ENCODE results near the gene PDE7B. TPM values are rescaled to one million over a fixed set of nuclear protein-coding genes. Genes with fewer than 3 reads are reported as not detected.

Gene PDE7B
- total RNA-seq, 3 donors from 2014 or later (not counting 1 experiment from before 2014, with no cell fraction given), result 0.14 to 0.18 TPM; not detected in 1

DNA sequence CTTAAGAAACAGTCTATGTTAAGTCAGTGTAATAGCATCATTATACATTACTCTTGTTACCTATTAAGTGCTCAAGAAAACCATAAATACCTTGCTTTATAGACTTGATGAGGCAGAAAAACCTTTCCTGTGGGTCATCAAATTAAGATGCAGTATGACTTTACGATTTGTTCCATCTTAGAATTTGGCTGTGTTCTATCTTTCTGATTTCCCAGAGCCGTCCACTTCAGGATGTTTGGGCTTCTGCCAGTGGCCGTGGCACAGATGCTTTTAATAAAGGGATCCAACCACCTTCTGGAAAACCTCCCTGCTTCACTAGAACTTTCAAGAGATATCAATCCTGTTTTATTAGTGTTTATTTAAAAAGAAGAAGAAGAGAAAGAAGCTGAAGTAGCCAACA, 71.2 kb downstream of the PDE7B start:
- Mint-ChIP-seq H3K4me1 (no peaks in the 10 kb centered on the region), H3K4me3 (no peak overlapping the region), H3K27me3 (ENCODE audit: low read depth in 2 of 2) (peaks cover 4 to 36% of the 10 kb centered on the region in 2 donors), H3K27ac (no peak overlapping the region), H3K36me3 (no peaks in the 10 kb centered on the region), H3K9me3 (no peaks in the 10 kb centered on the region)
- H3K4me1 ChIP-seq (ENCODE audit: control insufficient read depth, insufficient read depth, low read length), result no peaks in the 10 kb centered on the region
- ATAC-seq (no peak), DNase-seq (no peak)
- no peaks in the 10 kb centered on the region for H3K36me3 ChIP-seq (ENCODE audit: control insufficient read depth, insufficient read depth, low read length)
- no peak overlapping the region for H3K4me3 ChIP-seq (ENCODE audit: low read length)
- WGBS (ENCODE audit: insufficient coverage), result 94% methylated on average over 2 of the region's 3 CpGs
- H3K27me3 ChIP-seq (ENCODE audit: control insufficient read depth, insufficient read depth, low read length), result peaks cover 2% of the 10 kb centered on the region
- H3K9me3 ChIP-seq (ENCODE audit: control insufficient read depth, insufficient read depth, low read length), result no peaks in the 10 kb centered on the region
- TF ChIP-seq, protein P1, sequence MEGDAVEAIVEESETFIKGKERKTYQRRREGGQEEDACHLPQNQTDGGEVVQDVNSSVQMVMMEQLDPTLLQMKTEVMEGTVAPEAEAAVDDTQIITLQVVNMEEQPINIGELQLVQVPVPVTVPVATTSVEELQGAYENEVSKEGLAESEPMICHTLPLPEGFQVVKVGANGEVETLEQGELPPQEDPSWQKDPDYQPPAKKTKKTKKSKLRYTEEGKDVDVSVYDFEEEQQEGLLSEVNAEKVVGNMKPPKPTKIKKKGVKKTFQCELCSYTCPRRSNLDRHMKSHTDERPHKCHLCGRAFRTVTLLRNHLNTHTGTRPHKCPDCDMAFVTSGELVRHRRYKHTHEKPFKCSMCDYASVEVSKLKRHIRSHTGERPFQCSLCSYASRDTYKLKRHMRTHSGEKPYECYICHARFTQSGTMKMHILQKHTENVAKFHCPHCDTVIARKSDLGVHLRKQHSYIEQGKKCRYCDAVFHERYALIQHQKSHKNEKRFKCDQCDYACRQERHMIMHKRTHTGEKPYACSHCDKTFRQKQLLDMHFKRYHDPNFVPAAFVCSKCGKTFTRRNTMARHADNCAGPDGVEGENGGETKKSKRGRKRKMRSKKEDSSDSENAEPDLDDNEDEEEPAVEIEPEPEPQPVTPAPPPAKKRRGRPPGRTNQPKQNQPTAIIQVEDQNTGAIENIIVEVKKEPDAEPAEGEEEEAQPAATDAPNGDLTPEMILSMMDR (IDR thresholded peaks at IDR 0.05), result no peak
- intact Hi-C loops (cut with micrococcal nuclease), result no loop called here
- no peak overlapping the region for H3K27ac ChIP-seq (ENCODE audit: low read length)

DNA sequence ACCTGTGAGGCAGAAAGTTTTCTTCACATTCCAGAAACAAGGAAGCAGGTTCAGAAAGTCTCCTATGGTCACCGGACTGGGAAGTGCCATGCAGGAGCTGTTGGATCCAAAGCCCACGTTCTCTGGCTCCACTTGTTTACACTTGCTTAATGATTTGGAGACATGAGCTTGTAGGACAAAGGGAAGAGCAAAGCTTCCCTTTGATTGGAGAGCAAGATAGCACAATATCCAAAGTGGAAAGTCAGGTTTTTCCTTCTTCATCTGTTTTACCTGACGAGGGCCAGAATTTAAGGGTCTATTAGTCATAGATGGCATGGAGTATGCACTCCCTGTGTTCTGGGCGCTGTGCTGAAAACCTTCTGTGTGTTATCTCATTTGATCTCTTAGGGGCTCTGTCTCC, 81.2 kb downstream of the PDE7B start:
- Histone ChIP-seq H3K9me3 (ENCODE audit: control insufficient read depth, insufficient read depth, low read length) (no peaks in the 10 kb centered on the region), H3K36me3 (ENCODE audit: control insufficient read depth, insufficient read depth, low read length) (no peaks in the 10 kb centered on the region), H3K27ac (ENCODE audit: low read length) (no peak overlapping the region), H3K4me1 (ENCODE audit: control insufficient read depth, insufficient read depth, low read length) (no peaks in the 10 kb centered on the region), H3K4me3 (ENCODE audit: low read length) (no peak overlapping the region), H3K27me3 (ENCODE audit: control insufficient read depth, insufficient read depth, low read length) (no peaks in the 10 kb centered on the region)
- TF ChIP-seq, protein P1 (IDR thresholded peaks at IDR 0.05), result no peak
- Mint-ChIP-seq H3K27ac (no peak overlapping the region), H3K36me3 (no peaks in the 10 kb centered on the region), H3K9me3 (no peaks in the 10 kb centered on the region), H3K4me1 (no peaks in the 10 kb centered on the region), H3K4me3 (no peak overlapping the region), H3K27me3 (ENCODE audit: low read depth in 2 of 2) (peaks cover 0 to 3% of the 10 kb centered on the region in 2 donors)
- intact Hi-C loops (cut with micrococcal nuclease), result no loop called here
- ATAC-seq (no peak), DNase-seq (no peak)
- WGBS (ENCODE audit: insufficient coverage), result 88% methylated on average over 4 of the region's 4 CpGs

GRCh38 chr6:135935941-135936601, 84.6 kb downstream of the PDE7B start:
- TF ChIP-seq, protein P1 (IDR thresholded peaks at IDR 0.05), result no peak
- Histone ChIP-seq H3K9me3 (ENCODE audit: control insufficient read depth, insufficient read depth, low read length) (no peaks in the 10 kb centered on the region), H3K4me3 (ENCODE audit: low read length) (no peak overlapping the region), H3K27ac (ENCODE audit: low read length) (no peak overlapping the region), H3K4me1 (ENCODE audit: control insufficient read depth, insufficient read depth, low read length) (no peaks in the 10 kb centered on the region), H3K36me3 (ENCODE audit: control insufficient read depth, insufficient read depth, low read length) (no peaks in the 10 kb centered on the region), H3K27me3 (ENCODE audit: control insufficient read depth, insufficient read depth, low read length) (no peaks in the 10 kb centered on the region)
- Mint-ChIP-seq H3K27ac (no peak overlapping the region), H3K36me3 (no peaks in the 10 kb centered on the region), H3K27me3 (ENCODE audit: low read depth in 2 of 2) (no peaks in the 10 kb centered on the region), H3K4me1 (no peaks in the 10 kb centered on the region), H3K4me3 (no peak overlapping the region), H3K9me3 (no peaks in the 10 kb centered on the region)
- 90% methylated on average over 7 of the region's 8 CpGs for WGBS (ENCODE audit: insufficient coverage)
- no peak for DNase-seq
- no peak for ATAC-seq
- intact Hi-C loops (cut with micrococcal nuclease), result no loop called here

DNA sequence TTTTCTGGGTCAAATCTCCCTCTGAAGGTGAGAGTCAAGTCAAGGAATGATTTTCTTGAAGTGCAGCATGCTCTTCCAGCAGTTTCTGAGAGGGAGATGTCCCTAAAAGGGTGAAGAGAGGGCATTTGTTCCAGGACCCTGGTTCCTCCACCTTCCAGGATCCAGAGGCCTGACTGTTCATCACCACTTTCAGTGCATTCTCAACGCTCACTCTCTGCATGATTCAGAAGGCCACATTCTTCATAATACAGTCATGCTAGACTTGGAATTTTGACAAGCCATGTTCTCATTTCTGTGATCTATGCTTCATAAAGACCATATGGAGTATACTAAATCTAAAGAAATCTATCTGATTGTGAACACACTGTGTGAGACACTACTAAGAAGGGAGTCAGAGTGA, 85.1 kb downstream of the PDE7B start:
- H3K4me1 Mint-ChIP-seq, result no peaks in the 10 kb centered on the region
- Histone ChIP-seq H3K4me1 (ENCODE audit: control insufficient read depth, insufficient read depth, low read length) (no peaks in the 10 kb centered on the region), H3K27me3 (ENCODE audit: control insufficient read depth, insufficient read depth, low read length) (no peaks in the 10 kb centered on the region), H3K36me3 (ENCODE audit: control insufficient read depth, insufficient read depth, low read length) (no peaks in the 10 kb centered on the region), H3K9me3 (ENCODE audit: control insufficient read depth, insufficient read depth, low read length) (no peaks in the 10 kb centered on the region), H3K27ac (ENCODE audit: low read length) (no peak overlapping the region), H3K4me3 (ENCODE audit: low read length) (no peak overlapping the region)
- no peaks in the 10 kb centered on the region for H3K27me3 Mint-ChIP-seq (ENCODE audit: low read depth in 2 of 2)
- H3K27ac Mint-ChIP-seq, result no peak overlapping the region
- no peaks in the 10 kb centered on the region for H3K9me3 Mint-ChIP-seq
- WGBS (ENCODE audit: insufficient coverage), result 100% methylated on average over 1 of the region's 1 CpG
- intact Hi-C loops (cut with micrococcal nuclease), result no loop called here
- no peak overlapping the region for H3K4me3 Mint-ChIP-seq
- no peak for ATAC-seq
- DNase-seq, result no peak
- H3K36me3 Mint-ChIP-seq, result no peaks in the 10 kb centered on the region
- TF ChIP-seq, protein P1 (IDR thresholded peaks at IDR 0.05), result no peak

Data from natural killer cell (primary cell).